Thyroid gland (tissue), 4 donors: ENCODE data around the gene BCAT1. TPM values are rescaled to one million over a fixed set of nuclear protein-coding genes. Genes with fewer than 3 reads are reported as not detected.

Experiments
- DNase-seq, 2 donors: peaks; one replicate each; pipeline ENCODE4 v3.0.0-alpha.2; 2019
- H3K27ac ChIP-seq, 3 donors: fragments of 200-600 bp; sonication (generic); 1 replicate in 2 of 3; 2 replicates in 1 of 3; pipeline ENCODE4 v1.5.1; 2016 to 2019; ENCODE audit warnings: mild to moderate bottlenecking in 1 of 3, moderate library complexity in 1 of 3
- H3K27me3 ChIP-seq: fragments of 200-600 bp; sonication (generic); one replicate; pipeline ENCODE4 v1.5.1; 2019
- H3K36me3 ChIP-seq, 2 donors: fragments of 200-600 bp; sonication (generic); one replicate each; pipeline ENCODE4 v1.5.1; 2016 to 2019
- H3K4me1 ChIP-seq, 2 donors: fragments of 200-600 bp; sonication (generic); one replicate each; pipeline ENCODE4 v1.5.1; 2017 to 2019
- H3K4me3 ChIP-seq, 3 donors: fragments of 200-600 bp; sonication (generic); replicated peaks in 1 of 3; 1 replicate in 2 of 3; 2 replicates in 1 of 3; pipeline ENCODE4 v1.5.1; 2016; ENCODE audit warnings: mild to moderate bottlenecking in 1 of 3
- H3K9me3 ChIP-seq: fragments of 200-600 bp; sonication (generic); one replicate; pipeline ENCODE4 v1.5.1; 2017
- CTCF ChIP-seq, 6 experiments: fragments of 200-600 bp in 3 of 6; fragments of 450-650 bp in 3 of 6; sonication (generic) in 3 of 6; IDR thresholded peaks; one replicate each; pipeline ENCODE4 v1.5.1; 2016 to 2019; ENCODE audit warnings: antibody characterized with exemption in 6 of 6, mild to moderate bottlenecking in 2 of 6, inconsistent platforms in 1 of 6, moderate library complexity in 1 of 6
- POLR2A ChIP-seq, 2 donors: fragments of 450-650 bp; IDR thresholded peaks; one replicate each; pipeline ENCODE4 v1.6.1; 2017; ENCODE audit warnings: antibody characterized with exemption in 2 of 2, mild to moderate bottlenecking in 2 of 2, moderate library complexity in 1 of 2
- WGBS, 2 donors: methylation state at CpG; one replicate each; pipeline ENCODE4 v1.1.5; 2017; 5-methylcytosine and 5-hydroxymethylcytosine counted together
- intact Hi-C: fragments of 100-400 bp; cut with DNase I; formaldehyde crosslinking; loops from one replicate; pipeline ENCODE4 v1.15.1; 2023
- total RNA-seq, 4 donors: library from RNA; depleted of rRNA; stranded (reverse); fragments of >200 nt; gene quantifications; one replicate each; pipeline ENCODE4 v1.2.3, GENCODE V29; 2016

BCAT1 gene
- total RNA-seq, 4 donors from 2014 or later = 3.8 to 49.1 (median 13.2) TPM

GRCh38 chr12:24861766-24862540 is 86.9 kb downstream of the BCAT1 start:
- DNase-seq = peak in 1 of 2 donors; percentile 17
- H3K36me3 ChIP-seq = no peaks in the 10 kb centered on the region
- H3K27me3 ChIP-seq = no peaks in the 10 kb centered on the region
- TF ChIP-seq POLR2A (IDR thresholded peaks at IDR 0.05) (no peak), CTCF (IDR thresholded peaks at IDR 0.05) (no peak)
- intact Hi-C loops = no loop called here
- H3K9me3 ChIP-seq = no peaks in the 10 kb centered on the region
- no peak overlapping the region for H3K4me3 ChIP-seq
- H3K4me1 ChIP-seq = peaks cover 3 to 16% of the 10 kb centered on the region in 2 donors
- no peak overlapping the region for H3K27ac ChIP-seq
- 56 to 77% methylated on average over 1 of the region's 1 CpG for WGBS, 2 donors

GRCh38 chr12:24860546-24860945 is 88.4 kb downstream of the BCAT1 start:
- TF ChIP-seq POLR2A (IDR thresholded peaks at IDR 0.05) (no peak), CTCF (IDR thresholded peaks at IDR 0.05) (no peak)
- Histone ChIP-seq H3K27me3 (no peaks in the 10 kb centered on the region), H3K9me3 (no peaks in the 10 kb centered on the region), H3K36me3 (no peaks in the 10 kb centered on the region), H3K4me1 (peaks cover 3 to 16% of the 10 kb centered on the region in 2 donors), H3K27ac (no peak overlapping the region), H3K4me3 (no peak overlapping the region)
- no peak for DNase-seq
- intact Hi-C loops = no loop called here

GRCh38 chr12:24856541-24856940 is 92.4 kb downstream of the BCAT1 start:
- intact Hi-C loops = no loop called here
- TF ChIP-seq CTCF (IDR thresholded peaks at IDR 0.05) (no peak), POLR2A (IDR thresholded peaks at IDR 0.05) (no peak)
- Histone ChIP-seq H3K4me1 (no peaks in the 10 kb centered on the region), H3K4me3 (no peak overlapping the region), H3K9me3 (no peaks in the 10 kb centered on the region), H3K27ac (no peak overlapping the region), H3K27me3 (no peaks in the 10 kb centered on the region), H3K36me3 (no peaks in the 10 kb centered on the region)
- DNase-seq = no peak
- 88 to 92% methylated on average over 3 of the region's 3 CpGs for WGBS, 2 donors

- Histone ChIP-seq H3K4me3 (no peak overlapping the region), H3K36me3 (no peaks in the 10 kb centered on the region), H3K27me3 (no peaks in the 10 kb centered on the region), H3K27ac (no peak overlapping the region), H3K4me1 (no peaks in the 10 kb centered on the region), H3K9me3 (no peaks in the 10 kb centered on the region)
- intact Hi-C loops = no loop called here
- 69 to 75% methylated on average over 6 of the region's 6 CpGs for WGBS, 2 donors
- no peak for TF ChIP-seq POLR2A (IDR thresholded peaks at IDR 0.05)
- no peak for TF ChIP-seq CTCF (IDR thresholded peaks at IDR 0.05)
- DNase-seq = no peak
Observed at GRCh38 chr12:24854908-24855307, 94.0 kb downstream of the BCAT1 start.

GRCh38 chr12:24854017-24854416 is 94.9 kb downstream of the BCAT1 start:
- Histone ChIP-seq H3K4me1 (no peaks in the 10 kb centered on the region), H3K27me3 (no peaks in the 10 kb centered on the region), H3K9me3 (no peaks in the 10 kb centered on the region), H3K27ac (no peak overlapping the region), H3K4me3 (no peak overlapping the region), H3K36me3 (no peaks in the 10 kb centered on the region)
- intact Hi-C loops = no loop called here
- WGBS, 2 donors = 38 to 55% methylated on average over 1 of the region's 1 CpG
- no peak for DNase-seq
- no peak for TF ChIP-seq CTCF (IDR thresholded peaks at IDR 0.05)
- no peak for TF ChIP-seq POLR2A (IDR thresholded peaks at IDR 0.05)
